K562 (cell line): Measurements from ENCODE around the gene PFKL. TPM values are rescaled to one million over a fixed set of nuclear protein-coding genes. Genes with fewer than 3 reads are reported as not detected.

ENCODE experiments used
- ATAC-seq: fragments of 200-7000 bp; cut with Tn5 transposase; 3 replicates; pipeline ENCODE4 v1.9.1; 2020; ENCODE audit warnings: moderate library complexity
- BruUV-seq: library from RNA; stranded (reverse); fragments of 400-500 nt; replicated peaks from 2 replicates; lab custom pipeline; 2021; lab: Mats Ljungman, UMichigan
- CTCF ChIA-PET: fragments of 300-600 bp; formaldehyde crosslinking; extraction: SDS; loops from one replicate; lab custom pipeline; 2021; ENCODE audit warnings: low intra/inter-chr PET ratio; lab: Yijun Ruan, JAX
- POLR2A ChIA-PET: fragments of 300-600, 350-650 bp; sonication (Branson Sonifier 250); formaldehyde crosslinking; extraction: SDS; loops from one replicate; lab custom pipeline; 2021; ENCODE audit warnings: antibody characterized with exemption, inconsistent platforms; lab: Yijun Ruan, JAX
- DNase-seq, 4 experiments: peaks; one replicate each; pipeline versions ENCODE4 v3.0.0 to v3.0.0-alpha.2; 2011 to 2018; ENCODE audit warnings: low spot score in 3 of 4, mixed read lengths in 3 of 4; ENCODE audit errors: extremely low read depth in 1 of 4
- FAIRE-seq: peaks from 2 replicates; lab custom pipeline; 2011; peaks lifted over from hg19 to GRCh38; lab: Jason Lieb, UNC
- H2AFZ ChIP-seq: 2 replicates; pipeline ENCODE4 v1.6.0; 2011; ENCODE audit warnings: low read depth, low read length, control low read depth, inconsistent platforms
- H3K27ac ChIP-seq: fragments of 200-600 bp; 3 replicates; pipeline ENCODE4 v1.8.0; 2011; ENCODE audit warnings: low read depth, mild to moderate bottlenecking, control low read depth, inconsistent platforms, low read length, moderate library complexity, mixed read lengths; ENCODE audit errors: extremely low read depth
- H3K27me3 ChIP-seq, 2 experiments: fragments of 300-600 bp in 1 of 2; 2 replicates in 1 of 2; 3 replicates in 1 of 2; pipeline versions ENCODE4 v1.6.0 to v1.8.0; 2011; ENCODE audit warnings: inconsistent platforms in 2 of 2, low read length in 2 of 2, mild to moderate bottlenecking in 1 of 2, mixed read lengths in 1 of 2, moderate library complexity in 1 of 2; ENCODE audit not compliant: control insufficient read depth in 2 of 2, insufficient read depth in 2 of 2
- H3K36me3 ChIP-seq: fragments of 300-600 bp; 3 replicates; pipeline ENCODE4 v1.8.0; 2011; ENCODE audit warnings: mild to moderate bottlenecking, low read length, inconsistent platforms; ENCODE audit not compliant: control insufficient read depth, insufficient read depth
- H3K4me1 ChIP-seq, 2 experiments: fragments of 200-600 bp in 1 of 2; replicated peaks in 1 of 2; 2 replicates in 1 of 2; 3 replicates in 1 of 2; pipeline versions ENCODE4 v1.5.1 to v1.8.0; 2011; ENCODE audit warnings: inconsistent platforms in 2 of 2, low read length in 2 of 2, mild to moderate bottlenecking in 1 of 2, mixed read lengths in 1 of 2, moderate library complexity in 1 of 2; ENCODE audit not compliant: control insufficient read depth in 2 of 2, insufficient read depth in 2 of 2
- H3K4me2 ChIP-seq: 2 replicates; pipeline ENCODE4 v1.6.1; 2011; ENCODE audit warnings: low read length, control low read depth, inconsistent platforms, mixed read lengths; ENCODE audit not compliant: insufficient read depth
- H3K4me3 ChIP-seq: fragments of 200-600 bp; sonication (generic), shearing (Covaris generic); 2 replicates; pipeline ENCODE4 v1.5.1; 2016; ENCODE audit warnings: control low read depth, inconsistent platforms
- H3K79me2 ChIP-seq: fragments of 200-600 bp; 3 replicates; pipeline ENCODE4 v1.8.0; 2011; ENCODE audit warnings: low read length, inconsistent platforms; ENCODE audit not compliant: control insufficient read depth, insufficient read depth
- H3K9ac ChIP-seq, 2 experiments: 2 replicates each; pipeline versions ENCODE4 v1.6.0 to v1.6.1; 2011; ENCODE audit warnings: low read depth in 2 of 2, low read length in 2 of 2, control low read depth in 1 of 2, inconsistent platforms in 1 of 2, mild to moderate bottlenecking in 1 of 2, mixed read lengths in 1 of 2; ENCODE audit not compliant: insufficient read depth in 1 of 2
- H3K9me1 ChIP-seq: one replicate; pipeline ENCODE4 v1.6.0; 2011; ENCODE audit warnings: inconsistent platforms, mild to moderate bottlenecking, low read length, moderate library complexity; ENCODE audit not compliant: control insufficient read depth, insufficient read depth
- H3K9me3 ChIP-seq: replicated peaks from 2 replicates; pipeline ENCODE4 v1.5.1; 2011; ENCODE audit warnings: low read depth, low read length, inconsistent platforms; ENCODE audit not compliant: control insufficient read depth, insufficient read depth
- H4K20me1 ChIP-seq: replicated peaks from 2 replicates; pipeline ENCODE4 v1.6.1; 2011; ENCODE audit warnings: low read length, inconsistent platforms, mixed read lengths; ENCODE audit not compliant: control insufficient read depth, insufficient read depth
- E2F5 ChIP-seq: sonication (generic); formaldehyde crosslinking; IDR thresholded peaks from 2 replicates; pipeline ENCODE4 v1.8.0; 2022; ENCODE audit warnings: mild to moderate bottlenecking, missing genetic modification reagents
- FOSL1 ChIP-seq: fragments of 200-800 bp; sonication (Bioruptor generic); conservative IDR thresholded peaks from 2 replicates; pipeline ENCODE4 v1.6.1; 2016; ENCODE audit warnings: missing genetic modification characterization, missing compliant biosample characterization
- FOXK2 ChIP-seq, 2 experiments: fragments of 450-650 bp; IDR thresholded peaks in 1 of 2; conservative IDR thresholded peaks in 1 of 2; 2 replicates each; pipeline ENCODE4 v1.6.1; 2016; ENCODE audit warnings: low read depth in 2 of 2, mild to moderate bottlenecking in 1 of 2
- HNRNPL ChIP-seq: fragments of 200-400 bp; formaldehyde crosslinking; IDR thresholded peaks from 2 replicates; pipeline ENCODE4 v1.6.1; 2017; ENCODE audit warnings: low read depth, mild to moderate bottlenecking, low read length
- RBFOX2 ChIP-seq: fragments of 200-400 bp; formaldehyde crosslinking; IDR thresholded peaks from 2 replicates; pipeline ENCODE4 v1.6.1; 2017; ENCODE audit warnings: low read depth, mild to moderate bottlenecking, low read length, moderate library complexity
- SAP30 ChIP-seq: fragments of 200-600 bp; sonication (generic); IDR thresholded peaks from 2 replicates; pipeline ENCODE4 v1.6.1; 2012; ENCODE audit warnings: borderline replicate concordance, low read depth, mild to moderate bottlenecking, moderate library complexity, low read length, control low read depth, inconsistent platforms; ENCODE audit not compliant: insufficient read depth, poor library complexity, severe bottlenecking
- SRSF7 ChIP-seq: fragments of 200-400 bp; formaldehyde crosslinking; optimal IDR thresholded peaks from 2 replicates; pipeline ENCODE3; 2017; ENCODE audit warnings: mild to moderate bottlenecking, low read depth, low read length
- ZBTB12 ChIP-seq: fragments of 250-450 bp; sonication (Bioruptor Pico); IDR thresholded peaks from 2 replicates; pipeline ENCODE4 v1.4.0; 2020
- ZNF311 ChIP-seq: fragments of 250-450 bp; sonication (Bioruptor Pico); IDR thresholded peaks from 2 replicates; pipeline ENCODE4 v1.4.0; 2020; ENCODE audit warnings: mild to moderate bottlenecking, moderate library complexity
- ZNF518B ChIP-seq: fragments of 250-450 bp; sonication (Bioruptor Pico); IDR thresholded peaks from 2 replicates; pipeline ENCODE4 v1.5.0; 2021; ENCODE audit warnings: mild to moderate bottlenecking, moderate library complexity
- WGBS: fragments of 100-300 bp; shearing (Covaris generic); methylation state at CpG from one replicate; pipeline ENCODE4 v1.1.6; 2016; ENCODE audit warnings: low coverage, mixed read lengths; ENCODE audit not compliant: insufficient coverage; ENCODE audit errors: missing lambda C conversion rate; 5-methylcytosine and 5-hydroxymethylcytosine counted together
- in situ Hi-C: fragments of 300-500 bp; cut with MboI; formaldehyde crosslinking; loops from 4 replicates; pipeline ENCODE4 v1.15.0; 2018; ENCODE audit warnings: inconsistent platforms, mixed read lengths
- intact Hi-C: fragments of 100-400 bp; cut with micrococcal nuclease; formaldehyde crosslinking; loops from 2 replicates; pipeline ENCODE4 v1.14.2; 2022
- polyA plus RNA-seq, 8 experiments: library from polyadenylated mRNA; depleted of rRNA in 4 of 8; stranded (reverse) in 5 of 8; unstranded in 3 of 8; fragments of >200 nt; fragmentation: Nextera tagmentation in 2 of 8; fragmentation: Illumina TruSeq in 1 of 8; extraction: Ambion mirVana in 2 of 8; extraction: Trizol in 1 of 8; gene quantifications; 2 replicates each; pipeline versions ENCODE4 v1.2.1 to v1.2.3, GENCODE V29; 2011 to 2014; ENCODE audit warnings: inconsistent platforms in 1 of 8, missing spikeins in 1 of 8
- total RNA-seq, 7 experiments: library from RNA; depleted of rRNA in 6 of 7; stranded (reverse); fragments of >200 nt in 6 of 7; fragmentation: Illumina TruSeq in 2 of 7; extraction: Trizol in 2 of 7; gene quantifications; 2 replicates each; pipeline versions ENCODE4 v1.2.1 to v1.2.3, GENCODE V29; 2011 to 2021; ENCODE audit warnings: low replicate concordance in 1 of 7

The PFKL gene
- total and polyA plus RNA-seq, 9 of the 15 experiments (the other 6 are each of a cell fraction or from before 2014, with no cell fraction given): 1.1 to 124 (median 45.6) TPM

GRCh38 chr21:44326272-44326647 lies 26.4 kb downstream of the PFKL start:
- ChIA-PET CTCF (no interaction called here), POLR2A (interaction anchor here (2.3 kb wide), 1 partner anchor 12 kb away, joined by 11 read pairs; the partner anchor contains the start of gene CFAP410)
- H3K4me1 ChIP-seq: peaks cover 0 to 42% of the 10 kb centered on the region in 2 experiments; a peak in 2 of 5 replicates
- H3K27ac ChIP-seq: no peak overlapping the region
- no peak overlapping the region for H3K9ac ChIP-seq
- ATAC-seq (no peak), DNase-seq (no peak), FAIRE-seq (no peak)
- no peak overlapping the region for H2AFZ ChIP-seq
- no peaks in the 10 kb centered on the region for H3K79me2 ChIP-seq
- intact Hi-C loops: no loop called here
- H4K20me1 ChIP-seq: peaks cover 15% of the 10 kb centered on the region
- H3K9me1 ChIP-seq: peaks cover 4% of the 10 kb centered on the region
- no peak overlapping the region for H3K4me2 ChIP-seq
- 95% methylated on average over 12 of the region's 13 CpGs for WGBS
- peak; percentile 66 for TF ChIP-seq HNRNPL
- no peak for TF ChIP-seq FOXK2 (conservative IDR thresholded peaks at IDR 0.05 in 1 of 2, IDR thresholded peaks at IDR 0.05 in 1 of 2; ENCODE audit: low read depth in 2 of 2)
- 0 out of 2 replicates have a peak, but pooled peaks have one; percentile 18 for TF ChIP-seq RBFOX2
- no peak for TF ChIP-seq ZNF311
- TF ChIP-seq ZBTB12 (CRISPR knock-in tag): no peak
- no peak for TF ChIP-seq FOSL1 (tag)
- TF ChIP-seq E2F5 (CRISPR knock-in tag): no peak
- no peak for TF ChIP-seq SRSF7
- no peak for TF ChIP-seq ZNF518B (CRISPR knock-in tag)
- TF ChIP-seq SAP30: no peak
- in situ Hi-C loops: no loop called here
- no peaks in the 10 kb centered on the region for H3K9me3 ChIP-seq
- no TSS peak for BruUV-seq
- no peak overlapping the region for H3K4me3 ChIP-seq
- H3K27me3 ChIP-seq: no peaks in the 10 kb centered on the region
- peaks cover 55% of the 10 kb centered on the region; the same call in 1 of the 3 replicates for H3K36me3 ChIP-seq
